Ishikawa (cell line): Measurements from ENCODE around the gene SBK1.

Source experiments
- EGR1 ChIP-seq: IDR thresholded peaks from 2 replicates; pipeline ENCODE4 v1.6.1; 2012
- EP300 ChIP-seq: IDR thresholded peaks from 2 replicates; pipeline ENCODE4 v1.6.1; 2012; ENCODE audit warnings: borderline replicate concordance
- NFIC ChIP-seq: IDR thresholded peaks from 2 replicates; pipeline ENCODE4 v1.6.1; 2012
- RAD21 ChIP-seq: IDR thresholded peaks from 2 replicates; pipeline ENCODE4 v1.6.1; 2012; ENCODE audit warnings: low read depth
- YY1 ChIP-seq: IDR thresholded peaks from 2 replicates; pipeline ENCODE4 v1.6.1; 2012; ENCODE audit warnings: low read depth
- TF ChIP-seq, protein P1 (sequence below): IDR thresholded peaks from 2 replicates; pipeline ENCODE4 v1.6.1; 2012; ENCODE audit warnings: low read depth, mild to moderate bottlenecking
- TF ChIP-seq, protein P2 (sequence below): IDR thresholded peaks from 2 replicates; pipeline ENCODE4 v1.6.1; 2012

DNA sequence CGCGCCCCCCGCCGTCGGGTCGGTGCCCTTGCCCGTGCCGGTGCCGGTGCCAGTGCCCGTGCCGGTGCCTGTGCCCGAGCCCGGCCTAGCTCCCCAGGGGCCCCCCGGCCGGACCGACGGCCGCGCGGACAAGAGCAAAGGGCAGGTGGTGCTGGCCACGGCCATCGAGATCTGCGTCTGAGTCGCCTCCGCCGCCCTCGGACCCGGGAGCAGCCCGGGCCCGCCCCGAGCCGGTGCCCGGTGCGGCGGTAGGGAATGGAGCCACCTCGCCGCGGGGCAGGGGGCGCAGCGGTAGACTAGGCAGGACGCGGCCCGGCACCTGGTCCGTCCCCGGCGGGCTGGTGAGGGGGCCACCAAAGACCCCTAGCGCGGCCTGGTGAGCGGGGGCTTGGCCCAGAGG is 28.4 kb downstream of the SBK1 start:
- TF ChIP-seq YY1, result no peak
- TF ChIP-seq NFIC, result no peak
- TF ChIP-seq EGR1, result no peak
- TF ChIP-seq, protein P1, sequence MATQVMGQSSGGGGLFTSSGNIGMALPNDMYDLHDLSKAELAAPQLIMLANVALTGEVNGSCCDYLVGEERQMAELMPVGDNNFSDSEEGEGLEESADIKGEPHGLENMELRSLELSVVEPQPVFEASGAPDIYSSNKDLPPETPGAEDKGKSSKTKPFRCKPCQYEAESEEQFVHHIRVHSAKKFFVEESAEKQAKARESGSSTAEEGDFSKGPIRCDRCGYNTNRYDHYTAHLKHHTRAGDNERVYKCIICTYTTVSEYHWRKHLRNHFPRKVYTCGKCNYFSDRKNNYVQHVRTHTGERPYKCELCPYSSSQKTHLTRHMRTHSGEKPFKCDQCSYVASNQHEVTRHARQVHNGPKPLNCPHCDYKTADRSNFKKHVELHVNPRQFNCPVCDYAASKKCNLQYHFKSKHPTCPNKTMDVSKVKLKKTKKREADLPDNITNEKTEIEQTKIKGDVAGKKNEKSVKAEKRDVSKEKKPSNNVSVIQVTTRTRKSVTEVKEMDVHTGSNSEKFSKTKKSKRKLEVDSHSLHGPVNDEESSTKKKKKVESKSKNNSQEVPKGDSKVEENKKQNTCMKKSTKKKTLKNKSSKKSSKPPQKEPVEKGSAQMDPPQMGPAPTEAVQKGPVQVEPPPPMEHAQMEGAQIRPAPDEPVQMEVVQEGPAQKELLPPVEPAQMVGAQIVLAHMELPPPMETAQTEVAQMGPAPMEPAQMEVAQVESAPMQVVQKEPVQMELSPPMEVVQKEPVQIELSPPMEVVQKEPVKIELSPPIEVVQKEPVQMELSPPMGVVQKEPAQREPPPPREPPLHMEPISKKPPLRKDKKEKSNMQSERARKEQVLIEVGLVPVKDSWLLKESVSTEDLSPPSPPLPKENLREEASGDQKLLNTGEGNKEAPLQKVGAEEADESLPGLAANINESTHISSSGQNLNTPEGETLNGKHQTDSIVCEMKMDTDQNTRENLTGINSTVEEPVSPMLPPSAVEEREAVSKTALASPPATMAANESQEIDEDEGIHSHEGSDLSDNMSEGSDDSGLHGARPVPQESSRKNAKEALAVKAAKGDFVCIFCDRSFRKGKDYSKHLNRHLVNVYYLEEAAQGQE, result no peak
- no peak for TF ChIP-seq EP300
- TF ChIP-seq, protein P2, sequence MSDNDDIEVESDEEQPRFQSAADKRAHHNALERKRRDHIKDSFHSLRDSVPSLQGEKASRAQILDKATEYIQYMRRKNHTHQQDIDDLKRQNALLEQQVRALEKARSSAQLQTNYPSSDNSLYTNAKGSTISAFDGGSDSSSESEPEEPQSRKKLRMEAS, result no peak
- no peak for TF ChIP-seq RAD21
